NB4 (cell line): ENCODE measurements around the gene HHIPL2.

Source experiments
- CTCF ChIP-seq: IDR thresholded peaks from one replicate; pipeline ENCODE4 v1.5.1; 2012; ENCODE audit warnings: low read depth, low read length
- MAX ChIP-seq: IDR thresholded peaks from 2 replicates; pipeline ENCODE4 v1.6.1; 2011; ENCODE audit warnings: low read depth, low read length

DNA sequence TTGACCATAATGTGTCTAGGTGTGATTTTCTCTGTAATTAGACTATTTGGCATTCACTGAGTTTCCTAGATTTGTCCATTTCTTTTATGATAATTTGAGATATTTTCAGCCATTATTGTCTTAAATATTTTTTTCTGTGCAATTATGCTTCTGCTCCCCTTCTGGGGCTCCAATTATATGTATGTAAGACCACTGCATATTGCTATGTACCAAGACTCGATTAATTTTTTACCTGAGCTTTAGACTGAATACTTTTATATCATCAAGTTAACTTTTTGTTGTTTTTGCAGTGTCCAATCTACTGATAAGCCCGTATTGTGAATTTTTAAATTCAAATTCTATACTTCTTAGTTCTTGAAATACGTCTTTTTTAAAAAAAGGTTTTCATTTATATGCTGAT is 46.9 kb upstream of the HHIPL2 start:
- TF ChIP-seq CTCF: no peak
- TF ChIP-seq MAX: no peak
